GM18508 (cell line): Measurements from ENCODE around the gene SLC12A8.

ENCODE experiments used
- ATAC-seq: cut with Tn5 transposase; IDR thresholded peaks from one replicate; pipeline ENCODE4 v1.9.1; 2021; ENCODE audit warnings: moderate number of reproducible peaks; ENCODE audit not compliant: insufficient read depth, unreplicated experiment

SLC12A8 gene

GRCh38 chr3:125189378-125190165 lies 23.0 kb downstream of the SLC12A8 start:
- no peak for ATAC-seq

GRCh38 chr3:125188955-125189354 lies 23.6 kb downstream of the SLC12A8 start:
- no peak for ATAC-seq

- ATAC-seq: no peak
Measured at GRCh38 chr3:125187599-125187910, 25.0 kb downstream of the SLC12A8 start.

GRCh38 chr3:125186800-125187598 lies 25.5 kb downstream of the SLC12A8 start:
- ATAC-seq: no peak

- ATAC-seq: peak; percentile 49
Measured at GRCh38 chr3:125186261-125186787, 26.2 kb downstream of the SLC12A8 start.

- ATAC-seq: peak; percentile 18
Measured at GRCh38 chr3:125185805-125186204, 26.7 kb downstream of the SLC12A8 start.

- no peak for ATAC-seq
Measured at GRCh38 chr3:125179884-125180240, 32.7 kb downstream of the SLC12A8 start.

- ATAC-seq: no peak
Measured at GRCh38 chr3:125179143-125179883, 33.2 kb downstream of the SLC12A8 start.

GRCh38 chr3:125177746-125178145 lies 34.8 kb downstream of the SLC12A8 start:
- ATAC-seq: no peak

GRCh38 chr3:125175295-125176078 lies 37.1 kb downstream of the SLC12A8 start:
- ATAC-seq: no peak

GRCh38 chr3:125172346-125172745 lies 40.2 kb downstream of the SLC12A8 start:
- ATAC-seq: no peak

- no peak for ATAC-seq
Measured at GRCh38 chr3:125168711-125169393, 43.7 kb downstream of the SLC12A8 start.

- no peak for ATAC-seq
Measured at GRCh38 chr3:125166599-125167136, 45.9 kb downstream of the SLC12A8 start.

- no peak for ATAC-seq
Measured at GRCh38 chr3:125165948-125166553, 46.5 kb downstream of the SLC12A8 start.

GRCh38 chr3:125165189-125165947 lies 47.2 kb downstream of the SLC12A8 start:
- ATAC-seq: no peak

- no peak for ATAC-seq
Measured at GRCh38 chr3:125163739-125164601, 48.6 kb downstream of the SLC12A8 start.

GRCh38 chr3:125161607-125162219 lies 50.8 kb downstream of the SLC12A8 start:
- ATAC-seq: no peak
